Activated CD4-positive, alpha-beta T cell treated with anti-CD3 and anti-CD28 coated beads, Interleukin-2, amount 10 ng/mL, durations not matched to agents 24 days and 14 days (primary cell): ENCODE data around the gene RASGRP4. TPM values are rescaled to one million over a fixed set of nuclear protein-coding genes. Genes with fewer than 3 reads are reported as not detected.

Experiments
- DNase-seq: peaks from one replicate; pipeline ENCODE4 v3.0.0; 2022
- H3K27ac Mint-ChIP-seq: one replicate; pipeline ENCODE4 v1.8.0; 2022; ENCODE audit warnings: mild to moderate bottlenecking, mixed read lengths
- H3K27me3 Mint-ChIP-seq: one replicate; pipeline ENCODE4 v1.8.0; 2022; ENCODE audit warnings: mixed read lengths
- H3K36me3 Mint-ChIP-seq: one replicate; pipeline ENCODE4 v1.8.0; 2022; ENCODE audit warnings: low read depth, mild to moderate bottlenecking, mixed read lengths
- H3K4me1 Mint-ChIP-seq: one replicate; pipeline ENCODE4 v1.8.0; 2021; ENCODE audit warnings: mixed read lengths
- H3K4me3 Mint-ChIP-seq: one replicate; pipeline ENCODE4 v1.8.0; 2022; ENCODE audit warnings: mild to moderate bottlenecking, moderate library complexity, mixed read lengths
- H3K9me3 Mint-ChIP-seq: one replicate; pipeline ENCODE4 v1.8.0; 2021; ENCODE audit warnings: mixed read lengths
- intact Hi-C: fragments of 100-400 bp; cut with micrococcal nuclease; formaldehyde crosslinking; loops from one replicate; pipeline ENCODE4 v1.15.1; 2023
- total RNA-seq: library from RNA; stranded (reverse); gene quantifications from 2 replicates; pipeline ENCODE4 v1.2.3, GENCODE V29; 2022

RASGRP4 gene
- total RNA-seq, 1 donor from 2014 or later: 2.1 TPM

GRCh38 chr19:38387550-38388348 lies 38.3 kb downstream of the RASGRP4 start, which contains the start of gene GGN:
GGN (minus strand) TSS chr19:38388034; CDS start chr19:38387261, 773 bp downstream.
- peak; percentile 94 for DNase-seq
- Mint-ChIP-seq H3K27ac (peak within 1 kb of the TSS; percentile 72), H3K9me3 (no peaks in the 10 kb centered on the region), H3K4me1 (peaks cover 17% of the 10 kb centered on the region), H3K4me3 (peak within 1 kb of the TSS; percentile 90), H3K27me3 (peaks cover 23% of the 10 kb centered on the region), H3K36me3 (peaks cover 23% of the 10 kb centered on the region)
- intact Hi-C loops: loop anchor here (1.0 kb wide), 2 partner anchors 13 to 51 kb away; partner anchors contain the start of gene PSMD8

GRCh38 chr19:38386971-38387549 lies 39.0 kb downstream of the RASGRP4 start:
- Mint-ChIP-seq H3K9me3 (no peaks in the 10 kb centered on the region), H3K4me1 (peaks cover 14% of the 10 kb centered on the region), H3K36me3 (peaks cover 27% of the 10 kb centered on the region), H3K27me3 (peaks cover 21% of the 10 kb centered on the region), H3K27ac (peak overlapping the region; percentile 39), H3K4me3 (peak overlapping the region; percentile 90)
- no peak for DNase-seq
- intact Hi-C loops: loop anchor here (1.0 kb wide), 1 partner anchor 13 kb away; the partner anchor contains the start of gene PSMD8

GRCh38 chr19:38386300-38386970 lies 39.6 kb downstream of the RASGRP4 start:
- Mint-ChIP-seq H3K27ac (no peak overlapping the region), H3K36me3 (peaks cover 33% of the 10 kb centered on the region), H3K4me3 (peak overlapping the region; percentile 23), H3K27me3 (peaks cover 19% of the 10 kb centered on the region), H3K9me3 (no peaks in the 10 kb centered on the region), H3K4me1 (peaks cover 14% of the 10 kb centered on the region)
- intact Hi-C loops: no loop called here
- DNase-seq: no peak

DNA sequence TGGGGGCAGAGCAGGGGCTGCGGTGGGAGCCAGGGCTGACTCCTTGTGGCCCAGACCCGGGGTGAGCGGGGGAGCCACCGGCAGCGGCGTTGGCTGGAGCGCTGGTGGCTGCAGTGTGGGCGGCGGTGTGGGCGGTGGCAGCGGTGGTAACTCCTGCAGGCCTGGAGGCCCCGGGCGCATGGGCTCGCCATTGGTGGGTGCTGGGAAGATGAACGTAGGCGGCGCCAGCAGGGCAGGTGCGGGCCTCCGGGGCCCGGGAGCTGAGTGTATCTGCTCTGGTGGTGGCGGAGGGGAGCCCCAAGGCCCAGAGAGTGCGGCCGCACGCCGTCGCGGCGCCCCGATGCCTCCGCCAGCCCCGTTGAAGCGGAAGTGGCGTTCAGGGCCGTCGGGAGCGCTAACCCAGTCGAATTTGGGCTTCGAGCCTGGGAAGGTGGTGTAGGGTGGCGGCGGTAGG lies 40.2 kb downstream of the RASGRP4 start:
- H3K4me1 Mint-ChIP-seq: peaks cover 14% of the 10 kb centered on the region
- H3K36me3 Mint-ChIP-seq: peaks cover 38% of the 10 kb centered on the region
- no peak overlapping the region for H3K27ac Mint-ChIP-seq
- peaks cover 13% of the 10 kb centered on the region for H3K27me3 Mint-ChIP-seq
- intact Hi-C loops: no loop called here
- no peak for DNase-seq
- no peak overlapping the region for H3K4me3 Mint-ChIP-seq
- H3K9me3 Mint-ChIP-seq: no peaks in the 10 kb centered on the region

- DNase-seq: no peak
- Mint-ChIP-seq H3K4me1 (peaks cover 16% of the 10 kb centered on the region), H3K27ac (no peak overlapping the region), H3K36me3 (peaks cover 44% of the 10 kb centered on the region), H3K27me3 (peaks cover 11% of the 10 kb centered on the region), H3K4me3 (peak overlapping the region; percentile 19), H3K9me3 (no peaks in the 10 kb centered on the region)
- intact Hi-C loops: no loop called here
Observed at GRCh38 chr19:38385057-38385803, 40.8 kb downstream of the RASGRP4 start.

- H3K4me1 Mint-ChIP-seq: peaks cover 15% of the 10 kb centered on the region
- H3K27me3 Mint-ChIP-seq: peaks cover 6% of the 10 kb centered on the region
- H3K36me3 Mint-ChIP-seq: peaks cover 48% of the 10 kb centered on the region
- H3K27ac Mint-ChIP-seq: no peak overlapping the region
- H3K4me3 Mint-ChIP-seq: no peak overlapping the region
- intact Hi-C loops: no loop called here
- no peaks in the 10 kb centered on the region for H3K9me3 Mint-ChIP-seq
- DNase-seq: no peak
Observed at GRCh38 chr19:38384209-38385027, 41.6 kb downstream of the RASGRP4 start.

- DNase-seq: no peak
- H3K27me3 Mint-ChIP-seq: peaks cover 4% of the 10 kb centered on the region
- no peak overlapping the region for H3K27ac Mint-ChIP-seq
- peaks cover 54% of the 10 kb centered on the region for H3K36me3 Mint-ChIP-seq
- no peak overlapping the region for H3K4me3 Mint-ChIP-seq
- peaks cover 13% of the 10 kb centered on the region for H3K4me1 Mint-ChIP-seq
- intact Hi-C loops: no loop called here
- no peaks in the 10 kb centered on the region for H3K9me3 Mint-ChIP-seq
Observed at GRCh38 chr19:38383743-38384142, 42.3 kb downstream of the RASGRP4 start.

GRCh38 chr19:38383184-38383583 lies 42.8 kb downstream of the RASGRP4 start:
- peaks cover 3% of the 10 kb centered on the region for H3K27me3 Mint-ChIP-seq
- no peaks in the 10 kb centered on the region for H3K9me3 Mint-ChIP-seq
- H3K27ac Mint-ChIP-seq: no peak overlapping the region
- DNase-seq: no peak
- H3K36me3 Mint-ChIP-seq: peaks cover 54% of the 10 kb centered on the region
- intact Hi-C loops: no loop called here
- H3K4me1 Mint-ChIP-seq: peaks cover 12% of the 10 kb centered on the region
- no peak overlapping the region for H3K4me3 Mint-ChIP-seq

GRCh38 chr19:38381138-38381537 lies 44.9 kb downstream of the RASGRP4 start:
- intact Hi-C loops: no loop called here
- H3K27ac Mint-ChIP-seq: no peak overlapping the region

GRCh38 chr19:38378866-38379265 lies 47.2 kb downstream of the RASGRP4 start:
- intact Hi-C loops: no loop called here
- Mint-ChIP-seq H3K4me1 (peaks cover 24% of the 10 kb centered on the region), H3K4me3 (no peak overlapping the region), H3K27me3 (no peaks in the 10 kb centered on the region), H3K9me3 (no peaks in the 10 kb centered on the region), H3K36me3 (peaks cover 61% of the 10 kb centered on the region), H3K27ac (no peak overlapping the region)
- DNase-seq: no peak

More at GRCh38 chr19:38381138-38381537, 44.9 kb downstream of the RASGRP4 start:
- H3K9me3 Mint-ChIP-seq: no peaks in the 10 kb centered on the region
- DNase-seq: no peak
- H3K36me3 Mint-ChIP-seq: peaks cover 61% of the 10 kb centered on the region
- no peak overlapping the region for H3K4me3 Mint-ChIP-seq
- H3K4me1 Mint-ChIP-seq: peaks cover 11% of the 10 kb centered on the region
- no peaks in the 10 kb centered on the region for H3K27me3 Mint-ChIP-seq

DNA sequence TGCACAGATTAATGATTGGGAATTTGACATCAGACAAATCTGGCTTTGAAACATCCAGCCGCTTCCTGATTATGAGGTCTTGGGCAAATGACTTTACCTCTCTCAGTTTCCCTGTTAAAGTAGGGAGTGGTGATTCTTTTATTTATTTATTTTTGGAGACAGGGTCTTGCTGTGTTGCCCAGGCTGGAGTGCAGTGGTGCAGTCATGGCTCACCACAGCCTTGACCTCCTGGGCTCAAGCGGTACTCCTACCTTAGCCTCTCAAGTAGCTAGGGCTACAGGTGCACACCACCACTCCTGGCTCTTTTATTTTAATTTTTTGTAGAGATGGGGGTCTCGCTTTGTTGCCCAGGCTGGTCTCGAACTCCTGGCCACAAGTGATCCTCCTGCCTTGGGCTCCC lies 49.0 kb downstream of the RASGRP4 start:
- Mint-ChIP-seq H3K4me3 (peak overlapping the region; percentile 100), H3K27me3 (no peaks in the 10 kb centered on the region), H3K4me1 (peaks cover 24% of the 10 kb centered on the region), H3K9me3 (no peaks in the 10 kb centered on the region), H3K27ac (no peak overlapping the region), H3K36me3 (peaks cover 48% of the 10 kb centered on the region)
- no peak for DNase-seq
- intact Hi-C loops: no loop called here

DNA sequence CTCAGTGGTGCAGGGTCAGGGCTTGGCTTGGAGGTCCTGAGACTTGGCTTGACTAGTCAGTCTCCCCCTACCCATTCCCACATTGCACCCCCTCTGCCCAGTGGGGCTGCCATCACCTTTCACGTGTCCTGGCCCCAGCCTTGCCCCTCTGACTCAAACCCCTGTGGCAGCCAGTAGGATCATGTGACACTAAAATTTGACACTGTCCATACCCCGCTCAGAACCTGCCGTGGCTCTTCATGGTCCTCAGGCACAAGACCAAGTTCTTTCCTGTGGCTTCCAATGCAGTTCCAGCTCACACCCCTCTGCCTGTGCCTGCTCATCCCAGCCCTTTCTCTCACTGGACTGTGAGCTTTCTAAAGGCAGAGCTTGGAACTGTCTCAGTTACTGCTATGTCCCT lies 49.4 kb downstream of the RASGRP4 start:
- no peak for DNase-seq
- no peaks in the 10 kb centered on the region for H3K27me3 Mint-ChIP-seq
- H3K27ac Mint-ChIP-seq: peak overlapping the region; percentile 45
- intact Hi-C loops: no loop called here
- H3K4me3 Mint-ChIP-seq: peak overlapping the region; percentile 100
- no peaks in the 10 kb centered on the region for H3K9me3 Mint-ChIP-seq
- peaks cover 24% of the 10 kb centered on the region for H3K4me1 Mint-ChIP-seq
- H3K36me3 Mint-ChIP-seq: peaks cover 43% of the 10 kb centered on the region
